GM21619 (cell line): ENCODE results near the gene CAPN5.
"Not testable (repeated sequence)": the region's sequence is repeated elsewhere in the genome, so short reads cannot be mapped to it uniquely, and the experiment has no call there.

Experiments used
- ATAC-seq: cut with Tn5 transposase; IDR thresholded peaks from one replicate; pipeline ENCODE4 v1.9.1; 2021; ENCODE audit not compliant: unreplicated experiment

CAPN5 gene

DNA sequence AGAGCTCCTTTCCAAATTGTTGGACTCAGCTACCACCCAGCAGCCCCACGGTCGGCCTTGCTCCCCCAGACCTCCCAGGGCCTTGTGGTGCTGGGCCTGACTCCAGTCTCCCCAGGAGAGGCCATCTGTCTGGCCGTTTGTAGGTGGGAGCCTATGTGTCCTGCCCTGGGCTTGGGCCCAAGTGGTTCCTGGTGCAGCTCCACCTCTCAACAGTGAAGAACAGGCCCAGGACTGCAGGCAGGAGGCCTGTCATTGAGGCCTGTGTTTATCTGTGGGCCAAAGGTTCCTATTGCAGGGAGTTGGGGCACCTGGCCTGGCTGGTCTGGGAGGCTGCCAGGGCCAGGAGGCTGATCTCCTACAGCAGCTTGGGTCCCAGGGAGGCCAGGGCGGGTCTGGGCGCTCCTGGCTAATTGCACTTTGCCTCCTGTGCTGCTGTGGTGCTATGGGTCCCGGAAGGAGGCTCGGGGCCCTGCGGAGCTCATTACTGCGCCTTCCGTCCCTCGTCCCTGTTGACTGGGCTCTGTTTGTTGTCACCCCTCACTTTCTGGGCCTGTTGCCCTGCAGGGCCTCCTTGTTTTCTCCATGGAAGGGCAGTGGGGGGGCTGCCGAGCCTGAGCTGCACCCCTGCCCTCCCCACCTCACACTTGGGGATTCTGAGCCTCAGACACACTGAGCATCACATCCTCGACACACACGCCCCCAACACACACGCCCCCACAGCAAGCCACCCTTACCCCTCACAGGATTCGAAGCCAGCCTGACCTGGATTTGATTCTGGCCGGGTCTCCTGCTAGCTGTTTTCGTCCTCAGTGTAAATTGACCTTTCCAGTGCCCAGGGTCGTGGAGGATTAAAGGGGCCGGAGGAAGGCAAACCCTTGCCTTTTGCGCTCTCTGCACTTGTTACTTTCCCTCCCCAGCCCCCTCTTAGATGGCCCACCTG lies 29.1 kb downstream of the CAPN5 start:
- ATAC-seq = no peak

GRCh38 chr11:77096591-77097019 lies 29.8 kb downstream of the CAPN5 start:
- ATAC-seq = no peak

- ATAC-seq = not testable (repeated sequence)
Measured at GRCh38 chr11:77097180-77097579, 30.4 kb downstream of the CAPN5 start.

GRCh38 chr11:77100166-77101042 lies 33.6 kb downstream of the CAPN5 start:
- no peak for ATAC-seq

GRCh38 chr11:77101043-77101537 lies 34.3 kb downstream of the CAPN5 start:
- ATAC-seq = no peak

- no peak for ATAC-seq
Measured at GRCh38 chr11:77102246-77103210, 35.8 kb downstream of the CAPN5 start, which contains the start of gene OMP. Gene OMP, plus strand, starts transcription at chr11:77102840. Its CDS starts 0 bp downstream, at chr11:77102840.

GRCh38 chr11:77103319-77103718 lies 36.5 kb downstream of the CAPN5 start:
- ATAC-seq = no peak

DNA sequence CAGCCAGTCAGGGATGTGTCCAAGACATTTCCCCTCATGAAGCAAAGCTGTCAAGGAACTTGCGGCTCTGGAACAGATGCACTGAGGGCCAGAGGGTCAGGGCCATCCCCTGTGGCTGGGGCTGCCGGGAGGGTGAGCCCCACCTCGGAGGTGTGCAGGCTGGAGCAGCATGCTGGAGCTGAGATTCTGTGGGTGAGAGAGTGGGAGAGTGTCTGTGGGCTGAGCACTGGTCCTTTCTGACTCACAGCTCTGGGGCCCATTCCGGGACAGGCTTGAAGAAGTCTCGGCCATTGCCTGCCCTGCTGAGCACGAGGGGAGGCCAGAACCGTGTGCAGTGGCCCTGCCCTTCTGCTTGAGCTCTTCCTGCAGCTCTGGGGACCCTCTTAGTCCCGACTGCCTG lies 38.0 kb downstream of the CAPN5 start:
- no peak for ATAC-seq

- ATAC-seq = no peak
Measured at GRCh38 chr11:77106321-77106720, 39.5 kb downstream of the CAPN5 start.

GRCh38 chr11:77106759-77107158 lies 40.0 kb downstream of the CAPN5 start:
- ATAC-seq = no peak

GRCh38 chr11:77107950-77108349 lies 41.2 kb downstream of the CAPN5 start:
- no peak for ATAC-seq

DNA sequence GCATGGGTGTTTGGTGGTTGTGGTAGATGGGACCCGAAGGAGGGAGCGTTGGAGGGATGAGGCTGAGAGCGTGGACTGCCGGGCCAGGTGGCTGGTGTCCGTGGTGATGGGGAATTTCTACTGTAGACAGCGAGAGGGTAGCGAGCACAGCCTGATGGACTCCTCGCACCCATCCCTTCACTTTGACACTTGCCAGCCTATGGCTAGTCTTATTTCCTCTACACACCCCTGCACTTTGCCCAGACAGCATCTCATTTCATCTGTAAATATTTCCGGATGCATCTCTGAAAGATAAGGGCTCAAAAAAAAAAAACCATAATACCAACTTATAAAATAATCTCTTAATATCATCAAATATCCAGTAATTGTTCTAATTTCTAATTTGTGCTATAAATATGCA lies 41.7 kb downstream of the CAPN5 start:
- no peak for ATAC-seq

DNA sequence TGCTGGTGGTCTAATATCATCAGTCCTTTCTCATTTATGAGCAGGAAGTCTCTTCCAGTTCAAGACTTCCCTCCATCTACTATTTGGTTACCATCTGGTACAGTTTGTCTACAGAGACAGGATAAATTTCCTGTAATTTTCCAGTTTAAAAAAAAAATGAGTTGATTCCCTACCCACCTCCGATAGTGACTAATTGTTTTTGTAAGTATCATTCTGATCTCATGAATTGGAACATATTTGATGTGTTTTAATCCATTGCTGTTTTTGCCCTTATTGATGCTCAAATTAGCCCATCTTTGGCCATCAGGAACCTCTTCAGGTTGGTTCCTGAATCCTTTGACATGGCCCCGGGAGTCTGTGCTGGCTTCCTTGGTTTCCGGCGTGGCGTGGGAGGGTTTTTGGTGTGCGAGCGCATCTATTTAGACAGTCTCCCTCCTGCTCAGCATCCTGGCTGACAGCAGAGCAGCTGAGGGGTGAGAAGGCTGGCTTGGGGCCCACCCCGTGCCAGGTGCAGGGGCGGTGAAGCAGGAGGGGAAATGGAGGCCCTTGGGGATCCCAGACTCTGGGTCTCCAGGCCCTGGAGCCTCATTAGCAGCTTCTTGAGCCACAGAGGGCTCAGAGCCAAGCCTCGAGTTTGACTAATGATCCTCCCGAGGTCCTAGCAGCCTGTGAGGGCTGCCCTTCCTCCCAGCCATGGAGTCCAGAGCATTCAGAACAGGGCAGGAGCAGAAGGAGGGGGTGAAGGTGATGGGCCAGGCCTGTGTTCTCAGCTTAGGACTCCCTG lies 42.7 kb downstream of the CAPN5 start:
- no peak for ATAC-seq

GRCh38 chr11:77110836-77111235 lies 44.1 kb downstream of the CAPN5 start:
- ATAC-seq = no peak

- no peak for ATAC-seq
Measured at GRCh38 chr11:77111277-77111676, 44.5 kb downstream of the CAPN5 start.

DNA sequence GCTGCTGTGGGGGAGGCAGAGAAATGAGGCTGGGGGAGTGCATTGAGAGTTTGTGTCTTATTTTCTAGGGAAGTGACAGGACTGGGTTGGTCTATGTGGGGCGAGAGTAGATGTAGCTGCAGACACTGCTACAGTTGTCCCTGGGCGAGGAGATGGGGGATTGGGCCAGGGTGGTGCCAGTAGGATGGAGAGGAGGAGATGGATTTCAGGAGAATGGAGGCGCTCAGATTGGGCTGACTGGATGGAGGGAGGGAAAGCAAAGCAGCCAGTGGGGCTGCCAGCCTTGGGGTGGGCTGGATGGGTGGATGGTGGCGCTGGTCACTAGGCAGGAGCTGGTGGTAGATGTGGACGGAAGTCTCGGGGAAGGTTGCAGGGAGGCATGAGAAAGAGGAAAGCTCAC lies 45.2 kb downstream of the CAPN5 start:
- ATAC-seq = no peak

DNA sequence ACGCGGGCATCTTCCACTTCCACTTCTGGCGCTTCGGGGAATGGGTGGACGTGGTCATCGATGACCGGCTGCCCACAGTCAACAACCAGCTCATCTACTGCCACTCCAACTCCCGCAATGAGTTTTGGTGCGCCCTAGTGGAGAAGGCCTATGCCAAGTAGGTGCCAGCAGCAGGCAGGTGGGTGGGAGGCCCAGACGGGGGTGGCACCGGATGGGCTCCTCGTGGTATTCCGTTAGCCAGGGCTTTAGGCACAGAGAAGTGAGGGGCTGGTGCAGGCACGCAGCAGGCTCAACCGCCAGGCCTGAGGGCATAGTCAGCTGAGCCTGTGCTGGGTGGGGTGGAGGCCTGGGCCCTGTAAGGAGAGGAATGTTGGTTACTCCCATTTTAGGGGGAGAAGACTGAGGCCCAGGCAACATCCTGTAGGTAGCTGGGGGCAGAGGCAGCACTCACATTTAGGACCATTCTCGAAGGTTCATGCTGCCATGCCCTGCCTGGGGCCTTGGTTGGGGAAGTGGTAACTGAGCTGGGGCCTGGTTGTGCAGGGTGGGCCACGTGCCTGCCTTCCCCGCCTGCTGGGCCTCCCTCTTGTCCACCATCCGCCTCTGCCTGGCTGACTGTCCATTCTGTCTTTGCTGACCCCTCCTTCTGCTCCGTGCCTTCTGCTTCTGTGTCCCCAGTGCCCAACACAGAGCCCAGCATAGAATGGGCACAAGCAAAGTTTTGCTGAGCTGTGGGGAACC lies 46.0 kb downstream of the CAPN5 start:
- ATAC-seq = no peak

GRCh38 chr11:77113382-77114088 lies 46.8 kb downstream of the CAPN5 start:
- no peak for ATAC-seq
